HG02973 (cell line): ENCODE results near the gene WDR62.
"Not testable (repeated sequence)": the region's sequence is repeated elsewhere in the genome, so short reads cannot be mapped to it uniquely, and the experiment has no call there.

Source experiments
- ATAC-seq: cut with Tn5 transposase; IDR thresholded peaks from one replicate; pipeline ENCODE4 v1.9.1; 2021; ENCODE audit warnings: moderate library complexity; ENCODE audit not compliant: unreplicated experiment

WDR62 gene

GRCh38 chr19:36106991-36107390, 52.3 kb downstream of the WDR62 start:
- ATAC-seq = no peak

DNA sequence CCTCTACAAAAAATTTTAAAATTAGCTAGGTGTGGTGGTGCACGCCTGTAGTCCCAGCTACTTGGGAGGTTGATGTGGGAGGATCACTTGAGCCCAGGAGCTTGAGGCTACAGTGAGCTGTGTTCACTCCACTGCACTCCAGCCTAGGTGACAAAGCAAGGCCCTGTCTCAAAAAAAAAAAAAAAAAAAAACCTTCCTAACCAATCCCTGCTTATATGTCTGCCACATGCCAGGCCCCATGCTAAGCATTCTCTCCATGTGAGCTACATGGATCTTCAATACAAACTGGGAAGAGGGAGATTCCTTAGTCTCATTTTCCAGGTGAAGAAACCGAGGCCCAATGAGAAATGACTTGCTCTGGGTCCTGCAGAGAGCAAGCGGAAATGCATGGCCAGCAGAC, 54.0 kb downstream of the WDR62 start:
- ATAC-seq = no peak

- ATAC-seq = no peak
Observed at GRCh38 chr19:36110487-36111199, 55.9 kb downstream of the WDR62 start, which contains the start of gene OVOL3. TSS of gene OVOL3 (plus strand) at chr19:36111143. CDS start at chr19:36111203, 60 bp downstream.

DNA sequence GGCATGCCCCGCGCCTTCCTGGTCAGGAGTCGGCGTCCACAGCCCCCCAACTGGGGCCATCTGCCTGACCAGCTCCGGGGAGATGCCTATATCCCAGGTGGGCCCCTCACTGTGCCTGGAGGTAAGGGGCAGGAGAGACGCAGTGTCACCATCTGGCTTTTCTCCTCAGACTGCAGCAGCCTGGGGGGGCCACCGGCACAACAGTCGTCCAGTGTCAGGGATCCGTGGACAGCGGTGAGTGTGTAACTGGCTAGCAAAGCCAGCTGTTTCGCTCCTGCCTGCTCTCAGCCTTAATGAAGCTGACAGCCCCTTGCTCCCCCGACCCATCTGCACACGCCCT, 56.5 kb downstream of the WDR62 start:
- no peak for ATAC-seq

GRCh38 chr19:36112678-36113077, 58.0 kb downstream of the WDR62 start:
- ATAC-seq = no peak

DNA sequence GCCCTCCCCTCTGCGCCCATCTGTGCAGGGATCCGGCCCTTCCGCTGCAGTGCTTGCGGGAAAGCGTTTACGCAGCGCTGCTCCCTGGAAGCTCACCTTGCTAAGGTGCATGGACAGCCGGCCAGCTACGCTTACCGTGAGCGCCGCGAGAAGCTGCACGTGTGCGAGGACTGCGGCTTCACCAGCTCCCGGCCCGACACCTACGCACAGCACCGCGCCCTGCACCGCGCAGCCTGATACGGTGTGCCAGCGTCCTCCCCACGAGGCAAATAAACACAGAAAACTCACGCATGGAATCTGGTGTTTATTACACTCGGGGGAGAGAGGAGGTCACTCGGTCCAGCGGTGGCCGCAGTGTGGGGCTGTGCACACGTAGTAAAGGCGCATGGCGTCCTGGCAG, 58.7 kb downstream of the WDR62 start:
- no peak for ATAC-seq

- peak; percentile 0 for ATAC-seq
Observed at GRCh38 chr19:36113894-36114720, 59.4 kb downstream of the WDR62 start.

DNA sequence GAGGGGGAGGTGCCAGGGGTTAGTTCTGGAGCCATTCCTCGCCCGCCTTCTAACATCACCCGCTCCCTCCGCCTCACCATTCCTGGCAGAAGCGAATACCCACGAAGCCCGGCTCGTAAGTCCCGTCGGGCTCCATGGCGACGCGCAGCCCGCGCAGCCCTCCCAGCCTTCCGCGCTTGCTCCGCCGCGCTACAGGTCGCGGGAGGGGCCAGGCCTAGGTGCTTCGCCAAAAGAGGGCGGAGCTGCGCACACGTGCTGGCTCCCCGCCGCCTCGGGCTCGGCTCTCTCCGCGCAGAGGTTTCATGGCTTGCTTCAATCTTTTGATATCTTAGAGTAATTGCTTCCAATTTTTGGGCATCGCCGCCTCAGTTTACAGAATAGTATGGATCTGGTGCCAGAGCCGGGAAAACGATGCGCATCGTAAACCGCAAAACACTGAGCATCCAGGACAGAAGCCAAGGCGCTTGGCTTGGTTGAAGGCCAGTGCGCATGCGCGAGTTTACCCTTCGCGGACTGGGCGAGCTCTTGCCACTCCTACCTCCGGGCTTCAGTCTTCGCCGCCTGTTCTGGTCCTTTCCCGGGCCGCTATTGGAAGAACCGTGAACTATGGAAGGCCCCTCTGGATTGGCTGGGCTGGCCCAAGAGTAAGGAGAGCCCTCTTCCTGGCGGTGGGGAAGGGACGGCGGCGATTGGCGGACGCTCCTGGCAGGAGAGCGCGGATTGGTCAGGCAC, 60.2 kb downstream of the WDR62 start, which contains the start of gene POLR2I:
Gene POLR2I (minus strand): TSS at position 155 of the 732 bp plus-strand sequence. CDS start 19 bp downstream, at position 136.
- ATAC-seq = peak; percentile 74

- ATAC-seq = peak; percentile 29
Observed at GRCh38 chr19:36115453-36116343, 61.0 kb downstream of the WDR62 start, which contains the start of gene TBCB. TSS of gene TBCB (plus strand) at chr19:36115468. CDS start at chr19:36115561, 93 bp downstream.

- no peak for ATAC-seq
Observed at GRCh38 chr19:36116344-36116637, 61.6 kb downstream of the WDR62 start.

DNA sequence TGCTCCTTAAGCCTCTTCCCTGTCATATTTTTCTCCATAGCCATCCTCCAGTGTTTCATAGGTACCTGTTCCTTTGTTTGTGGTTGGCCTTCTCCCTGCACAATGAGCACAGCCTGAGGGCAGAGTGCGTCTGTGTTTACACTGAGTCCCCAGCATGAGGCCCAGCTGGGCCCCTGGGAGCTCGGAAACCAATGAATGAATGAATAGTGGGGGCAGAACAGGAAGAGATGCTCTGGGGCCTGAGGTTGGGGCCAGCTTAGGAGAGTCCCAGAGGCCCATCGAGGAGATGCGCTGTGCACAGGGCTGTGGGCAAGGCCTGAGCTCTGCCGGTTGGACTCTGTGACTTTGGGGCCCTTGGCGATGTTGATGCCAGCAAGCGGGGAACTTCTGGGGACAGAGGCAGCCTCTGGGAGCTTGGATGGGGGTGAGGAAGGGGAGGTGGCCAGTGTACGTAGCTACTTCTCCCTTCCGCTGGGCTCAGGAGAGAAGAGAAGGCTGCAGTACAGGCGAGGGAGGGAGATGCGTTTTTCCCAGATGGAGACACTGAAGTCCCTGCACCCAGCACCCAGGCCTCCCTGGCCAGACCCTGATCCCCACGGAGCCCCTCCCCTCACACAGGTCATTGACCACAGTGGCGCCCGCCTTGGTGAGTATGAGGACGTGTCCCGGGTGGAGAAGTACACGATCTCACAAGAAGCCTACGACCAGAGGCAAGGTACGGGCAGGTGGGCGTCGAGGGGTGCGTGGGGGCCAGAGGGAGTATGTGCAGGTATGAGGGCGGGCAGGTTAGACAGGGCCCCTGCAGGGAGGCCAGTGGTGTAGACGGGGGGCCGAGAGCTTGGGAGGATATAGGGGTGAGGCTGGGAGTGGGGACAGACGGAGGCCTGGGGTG, 65.6 kb downstream of the WDR62 start:
- no peak for ATAC-seq

DNA sequence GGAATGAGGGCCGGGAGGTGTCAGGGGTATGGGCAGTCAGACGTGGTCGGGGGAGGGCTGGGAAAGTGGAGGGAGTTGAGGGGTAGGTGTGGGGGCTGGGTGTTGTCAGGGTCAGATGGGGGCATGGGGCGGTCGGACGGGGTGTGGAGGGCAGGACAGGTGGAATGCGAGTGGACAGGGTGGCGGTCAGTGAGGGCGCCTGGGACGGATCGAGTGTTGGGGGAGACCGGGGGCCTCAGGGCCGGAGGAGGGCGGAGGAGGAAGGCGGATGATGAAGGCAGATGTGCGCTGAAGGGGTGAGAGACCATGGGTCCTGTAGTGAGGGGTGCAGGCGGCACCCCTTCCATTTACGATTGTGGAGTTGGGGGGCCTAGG, 66.3 kb downstream of the WDR62 start:
- ATAC-seq = no peak

GRCh38 chr19:36121486-36122124, 66.9 kb downstream of the WDR62 start:
- ATAC-seq = no peak

GRCh38 chr19:36125557-36125956, 70.9 kb downstream of the WDR62 start:
- no peak for ATAC-seq

DNA sequence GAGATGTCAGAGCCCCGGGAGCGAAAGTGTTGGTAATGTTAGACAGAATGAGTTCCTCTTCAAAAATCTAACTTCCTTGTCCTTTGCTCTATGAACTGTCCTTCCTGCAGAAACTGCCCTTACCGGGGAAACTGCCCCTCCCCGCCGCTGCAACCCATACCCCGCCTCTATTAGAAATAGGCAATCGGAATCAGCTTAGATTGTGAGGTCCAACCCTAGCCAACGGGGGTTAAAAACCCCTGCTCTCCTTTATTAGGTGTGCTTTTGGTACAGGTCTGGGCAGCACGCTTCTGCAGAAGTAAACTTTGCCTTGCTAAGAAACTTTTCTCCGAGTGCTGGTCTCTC, 73.7 kb downstream of the WDR62 start:
- ATAC-seq = no peak

DNA sequence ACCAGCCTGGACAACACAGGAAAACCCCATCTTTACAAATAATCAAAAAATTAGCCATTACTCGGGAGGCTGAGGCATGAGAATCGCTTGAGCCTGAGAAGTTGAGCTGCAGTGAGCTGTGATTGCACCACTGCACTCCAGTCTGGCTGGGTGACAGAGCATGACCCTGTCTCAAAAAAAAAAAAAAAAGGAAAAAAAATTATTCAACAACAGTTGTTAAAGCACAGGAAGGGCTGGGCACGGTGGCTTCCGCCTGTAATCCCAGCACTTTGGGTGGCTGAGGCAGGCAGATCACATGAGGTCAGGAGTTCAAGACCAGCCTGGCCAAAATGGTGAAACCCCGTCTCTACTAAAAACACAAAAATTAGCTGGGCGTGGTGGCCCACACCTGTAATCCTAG, 76.5 kb downstream of the WDR62 start:
- ATAC-seq = not testable (repeated sequence)

GRCh38 chr19:36134867-36135266, 80.2 kb downstream of the WDR62 start:
- not testable (repeated sequence) for ATAC-seq

GRCh38 chr19:36136964-36137686, 82.4 kb downstream of the WDR62 start:
- no peak for ATAC-seq

DNA sequence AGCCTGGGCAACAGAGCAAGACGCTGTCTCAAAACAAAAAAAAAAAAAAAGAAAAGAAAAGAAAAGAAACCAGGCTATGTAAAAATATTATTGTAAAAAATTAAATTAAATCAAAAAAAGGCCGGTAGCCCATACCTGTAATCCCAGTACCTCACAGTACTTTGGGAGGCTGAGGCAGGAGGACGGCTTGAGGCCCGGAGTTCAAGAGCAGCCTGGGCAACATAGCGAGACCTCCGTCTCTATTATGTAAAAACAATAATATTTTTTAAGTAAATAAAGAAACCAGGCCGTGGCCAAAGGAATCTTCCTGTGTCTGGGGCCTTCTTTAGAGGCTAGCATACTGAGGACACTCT, 84.4 kb downstream of the WDR62 start:
- no peak for ATAC-seq
